ENCODE measurements around the gene HHIPL1.

Gene HHIPL1

DNA sequence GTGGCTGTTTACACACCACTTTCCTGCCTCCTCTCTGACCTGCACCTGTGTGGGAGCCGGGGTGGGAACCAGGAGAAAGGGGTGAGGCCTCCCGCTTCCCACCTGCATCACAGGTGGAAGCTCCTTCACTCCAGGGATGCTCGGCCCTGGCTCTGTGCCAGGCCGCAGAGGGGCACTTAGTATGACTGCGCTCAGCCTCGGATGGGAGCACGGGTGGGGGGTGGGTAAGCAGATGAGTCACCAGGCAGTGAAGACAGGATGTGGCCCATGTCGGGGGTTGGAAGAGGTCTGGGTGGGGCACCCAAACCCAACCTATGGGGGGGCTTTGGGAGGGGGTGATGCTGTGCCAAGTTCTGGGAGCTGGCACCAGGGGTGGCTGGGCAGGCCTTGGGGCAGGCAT, 31.7 kb downstream of the HHIPL1 start:
- H3K9me3 ChIP-seq (ENCODE audit: insufficient read depth, low read length, severe bottlenecking), result peaks cover 7% of the 10 kb centered on the region
- TF ChIP-seq EZH2 (IDR thresholded peaks at IDR 0.05; ENCODE audit: borderline replicate concordance, low read depth, low read length, severe bottlenecking), result no peak
- TF ChIP-seq, protein P1, sequence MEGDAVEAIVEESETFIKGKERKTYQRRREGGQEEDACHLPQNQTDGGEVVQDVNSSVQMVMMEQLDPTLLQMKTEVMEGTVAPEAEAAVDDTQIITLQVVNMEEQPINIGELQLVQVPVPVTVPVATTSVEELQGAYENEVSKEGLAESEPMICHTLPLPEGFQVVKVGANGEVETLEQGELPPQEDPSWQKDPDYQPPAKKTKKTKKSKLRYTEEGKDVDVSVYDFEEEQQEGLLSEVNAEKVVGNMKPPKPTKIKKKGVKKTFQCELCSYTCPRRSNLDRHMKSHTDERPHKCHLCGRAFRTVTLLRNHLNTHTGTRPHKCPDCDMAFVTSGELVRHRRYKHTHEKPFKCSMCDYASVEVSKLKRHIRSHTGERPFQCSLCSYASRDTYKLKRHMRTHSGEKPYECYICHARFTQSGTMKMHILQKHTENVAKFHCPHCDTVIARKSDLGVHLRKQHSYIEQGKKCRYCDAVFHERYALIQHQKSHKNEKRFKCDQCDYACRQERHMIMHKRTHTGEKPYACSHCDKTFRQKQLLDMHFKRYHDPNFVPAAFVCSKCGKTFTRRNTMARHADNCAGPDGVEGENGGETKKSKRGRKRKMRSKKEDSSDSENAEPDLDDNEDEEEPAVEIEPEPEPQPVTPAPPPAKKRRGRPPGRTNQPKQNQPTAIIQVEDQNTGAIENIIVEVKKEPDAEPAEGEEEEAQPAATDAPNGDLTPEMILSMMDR (IDR thresholded peaks at IDR 0.05; ENCODE audit: borderline replicate concordance, extremely low read depth, low read length, poor library complexity, severe bottlenecking), result no peak
- no peak overlapping the region for H3K27ac ChIP-seq (ENCODE audit: low read length)
- H2AFZ ChIP-seq (ENCODE audit: low read depth, low read length), result no peak overlapping the region
- peak; percentile 49; the same call in 1 of the 3 replicates for ATAC-seq (ENCODE audit: insufficient read depth, low read depth)
- no peak for DNase-seq
- H3K36me3 ChIP-seq (ENCODE audit: insufficient read depth, low read length), result no peaks in the 10 kb centered on the region
- no peak overlapping the region for H3K9ac ChIP-seq (ENCODE audit: low read depth, low read length)
- no peaks in the 10 kb centered on the region for H4K20me1 ChIP-seq (ENCODE audit: insufficient read depth, low read length)
- no peaks in the 10 kb centered on the region for H3K27me3 ChIP-seq (ENCODE audit: insufficient read depth, low read length, poor library complexity)
- H3K79me2 ChIP-seq (ENCODE audit: insufficient read depth, low read length), result no peaks in the 10 kb centered on the region
- no peak overlapping the region for H3K4me2 ChIP-seq (ENCODE audit: insufficient read depth, low read length)
- no peaks in the 10 kb centered on the region for H3K4me1 ChIP-seq (ENCODE audit: insufficient read depth, low read length)
- H3K4me3 ChIP-seq (ENCODE audit: low read depth in 1 of 2, low read length in 2 of 2), result no peak overlapping the region

DNA sequence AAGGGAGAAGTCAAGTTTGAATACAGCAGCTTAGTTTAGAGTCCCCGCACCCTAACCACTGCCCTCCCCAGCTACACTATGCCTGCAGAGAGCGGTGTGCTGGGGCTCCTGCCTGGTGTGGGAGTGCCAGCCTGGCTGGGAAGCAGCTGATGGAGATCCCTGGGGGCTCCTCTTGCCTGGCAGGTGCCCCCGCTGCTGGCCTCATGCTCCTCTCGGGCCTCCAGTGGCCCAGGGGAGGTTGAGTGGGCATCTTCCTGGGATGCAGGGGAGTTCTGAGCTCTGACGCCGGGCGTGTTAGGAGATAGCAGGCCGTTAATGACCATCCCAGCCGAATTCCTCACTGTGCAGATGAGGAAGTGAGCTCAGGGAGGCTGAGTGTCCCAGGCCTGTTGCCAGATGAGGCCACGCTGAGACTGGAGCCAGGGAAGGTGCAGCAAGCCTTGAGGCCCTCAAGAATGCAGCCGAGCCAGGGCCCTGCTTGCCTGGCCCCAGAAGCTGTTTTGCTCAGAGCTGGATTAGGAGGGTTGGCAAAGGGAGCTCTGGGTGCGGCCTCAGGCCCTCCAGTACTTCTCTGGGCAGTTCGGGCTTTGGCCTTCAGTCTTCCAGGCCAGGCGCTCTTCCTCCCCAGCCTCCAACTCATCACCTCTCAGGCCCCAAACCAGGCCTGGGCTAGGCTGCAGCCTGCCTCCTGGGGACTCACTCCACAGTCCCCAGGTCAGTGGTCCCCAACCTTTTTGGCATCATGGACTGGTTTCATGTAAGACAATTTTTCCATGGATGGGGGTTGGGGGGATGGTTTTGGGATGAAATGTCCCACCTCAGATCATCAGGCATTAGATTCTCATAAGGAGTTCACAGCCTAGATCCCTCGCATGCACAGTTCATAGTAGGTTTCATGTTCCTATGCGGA, 32.6 kb downstream of the HHIPL1 start:
- DNase-seq, result no peak
- TF ChIP-seq, protein P1 (IDR thresholded peaks at IDR 0.05; ENCODE audit: borderline replicate concordance, extremely low read depth, low read length, poor library complexity, severe bottlenecking), result no peak
- TF ChIP-seq EZH2 (IDR thresholded peaks at IDR 0.05; ENCODE audit: borderline replicate concordance, low read depth, low read length, severe bottlenecking), result no peak
- Histone ChIP-seq H3K27ac (ENCODE audit: low read length) (no peak overlapping the region), H3K4me3 (ENCODE audit: low read depth in 1 of 2, low read length in 2 of 2) (no peak overlapping the region), H3K36me3 (ENCODE audit: insufficient read depth, low read length) (no peaks in the 10 kb centered on the region), H3K9ac (ENCODE audit: low read depth, low read length) (no peak overlapping the region), H3K4me1 (ENCODE audit: insufficient read depth, low read length) (peaks cover under 1% of the 10 kb centered on the region; the same call in 1 of the 2 replicates), H3K4me2 (ENCODE audit: insufficient read depth, low read length) (no peak overlapping the region), H3K79me2 (ENCODE audit: insufficient read depth, low read length) (no peaks in the 10 kb centered on the region), H3K9me3 (ENCODE audit: insufficient read depth, low read length, severe bottlenecking) (peaks cover 7% of the 10 kb centered on the region), H3K27me3 (ENCODE audit: insufficient read depth, low read length, poor library complexity) (no peaks in the 10 kb centered on the region), H4K20me1 (ENCODE audit: insufficient read depth, low read length) (no peaks in the 10 kb centered on the region), H2AFZ (ENCODE audit: low read depth, low read length) (no peak overlapping the region)
- no peak for ATAC-seq (ENCODE audit: insufficient read depth, low read depth)

GRCh38 chr14:99678198-99678597, 33.3 kb downstream of the HHIPL1 start:
- H3K9me3 ChIP-seq (ENCODE audit: insufficient read depth, low read length, severe bottlenecking), result peaks cover 7% of the 10 kb centered on the region
- no peak for ATAC-seq (ENCODE audit: insufficient read depth, low read depth)
- no peak for TF ChIP-seq EZH2 (IDR thresholded peaks at IDR 0.05; ENCODE audit: borderline replicate concordance, low read depth, low read length, severe bottlenecking)
- TF ChIP-seq, protein P1 (IDR thresholded peaks at IDR 0.05; ENCODE audit: borderline replicate concordance, extremely low read depth, low read length, poor library complexity, severe bottlenecking), result no peak

More at GRCh38 chr14:99678198-99678597, 33.3 kb downstream of the HHIPL1 start:
- Histone ChIP-seq H3K4me2 (ENCODE audit: insufficient read depth, low read length) (no peak overlapping the region), H3K27me3 (ENCODE audit: insufficient read depth, low read length, poor library complexity) (no peaks in the 10 kb centered on the region), H2AFZ (ENCODE audit: low read depth, low read length) (no peak overlapping the region), H3K36me3 (ENCODE audit: insufficient read depth, low read length) (no peaks in the 10 kb centered on the region), H3K27ac (ENCODE audit: low read length) (no peak overlapping the region), H3K79me2 (ENCODE audit: insufficient read depth, low read length) (no peaks in the 10 kb centered on the region), H3K9ac (ENCODE audit: low read depth, low read length) (no peak overlapping the region), H3K4me1 (ENCODE audit: insufficient read depth, low read length) (peaks cover 8% of the 10 kb centered on the region), H4K20me1 (ENCODE audit: insufficient read depth, low read length) (no peaks in the 10 kb centered on the region), H3K4me3 (ENCODE audit: low read depth in 1 of 2, low read length in 2 of 2) (no peak overlapping the region)
- DNase-seq, result no peak
